SW 1271 (cell line): ENCODE data around the gene MANSC4.
"Not testable (repeated sequence)": the region's sequence is repeated elsewhere in the genome, so short reads cannot be mapped to it uniquely, and the experiment has no call there.

Source experiments
- DNase-seq, 2 experiments: peaks; one replicate each; lab custom pipeline; 2025; lab: John Stamatoyannopoulos, UW

MANSC4 gene

GRCh38 chr12:27751386-27752047, 28.5 kb downstream of the MANSC4 start:
- DNase-seq: no peak

GRCh38 chr12:27747111-27747820, 32.8 kb downstream of the MANSC4 start:
- DNase-seq: no peak

GRCh38 chr12:27745734-27746133, 34.3 kb downstream of the MANSC4 start:
- DNase-seq: not testable (repeated sequence)

GRCh38 chr12:27743601-27744000, 36.4 kb downstream of the MANSC4 start:
- no peak for DNase-seq

GRCh38 chr12:27734321-27734720, 45.7 kb downstream of the MANSC4 start:
- DNase-seq: not testable (repeated sequence)

GRCh38 chr12:27733791-27734190, 46.2 kb downstream of the MANSC4 start:
- DNase-seq: no peak

GRCh38 chr12:27733052-27733656, 46.9 kb downstream of the MANSC4 start:
- DNase-seq: peak in 1 of 2 experiments; percentile 68

GRCh38 chr12:27732281-27732680, 47.8 kb downstream of the MANSC4 start:
- DNase-seq: peak in 1 of 2 experiments; percentile 18

- DNase-seq: no peak
Measured at GRCh38 chr12:27730097-27730588, 49.9 kb downstream of the MANSC4 start.

GRCh38 chr12:27723212-27723611, 56.8 kb downstream of the MANSC4 start:
- DNase-seq: no peak
